ENCODE results near the gene IGFLR1. TPM values are rescaled to one million over a fixed set of nuclear protein-coding genes. Genes with fewer than 3 reads are reported as not detected.

IGFLR1 gene
- total RNA-seq, 1 donor from 2014 or later, result 17.1 TPM

DNA sequence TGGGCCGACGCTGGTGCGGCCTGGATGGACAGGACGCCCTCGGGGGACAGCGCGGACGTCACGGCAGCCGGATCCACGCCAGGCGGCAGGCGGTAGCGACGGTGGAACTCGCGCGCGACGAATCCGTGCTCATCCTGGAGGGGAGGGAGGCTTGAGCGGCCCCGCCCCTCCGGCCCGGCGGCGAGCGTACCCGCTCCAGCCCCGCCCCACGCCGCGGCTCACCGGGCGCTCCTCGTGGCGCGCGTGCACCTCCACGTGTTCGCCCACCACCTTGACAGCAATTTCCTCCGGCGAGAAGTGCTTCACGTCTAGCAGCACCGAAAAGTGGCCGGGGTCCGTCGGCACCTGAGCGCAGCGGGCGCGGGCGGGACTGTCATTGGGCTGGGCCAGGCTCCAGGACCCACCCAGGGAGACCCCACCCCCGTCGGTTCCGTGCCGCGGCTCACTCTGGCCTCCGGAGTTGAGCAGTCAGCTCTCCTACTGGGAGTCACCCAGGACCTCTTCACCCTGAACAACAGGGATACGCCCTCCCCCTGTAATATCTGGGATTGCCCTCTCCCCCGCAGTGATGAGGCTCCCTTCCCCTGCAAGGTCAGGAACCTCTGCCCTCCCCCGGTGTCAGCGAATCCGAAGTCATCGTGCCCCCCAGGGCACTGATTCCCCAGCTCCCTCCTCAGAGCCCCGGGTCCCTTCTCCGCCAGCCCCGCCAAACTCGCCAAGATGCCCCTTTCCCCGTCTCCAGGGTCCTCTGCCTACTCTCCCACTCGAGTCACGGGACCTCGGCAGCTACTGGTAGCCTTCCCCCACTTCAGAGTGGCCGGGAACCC, 13.5 kb upstream of the IGFLR1 start:
- H3K27ac ChIP-seq, result peak overlapping the region; percentile 99
- peaks cover 32% of the 10 kb centered on the region for H3K4me1 ChIP-seq

DNA sequence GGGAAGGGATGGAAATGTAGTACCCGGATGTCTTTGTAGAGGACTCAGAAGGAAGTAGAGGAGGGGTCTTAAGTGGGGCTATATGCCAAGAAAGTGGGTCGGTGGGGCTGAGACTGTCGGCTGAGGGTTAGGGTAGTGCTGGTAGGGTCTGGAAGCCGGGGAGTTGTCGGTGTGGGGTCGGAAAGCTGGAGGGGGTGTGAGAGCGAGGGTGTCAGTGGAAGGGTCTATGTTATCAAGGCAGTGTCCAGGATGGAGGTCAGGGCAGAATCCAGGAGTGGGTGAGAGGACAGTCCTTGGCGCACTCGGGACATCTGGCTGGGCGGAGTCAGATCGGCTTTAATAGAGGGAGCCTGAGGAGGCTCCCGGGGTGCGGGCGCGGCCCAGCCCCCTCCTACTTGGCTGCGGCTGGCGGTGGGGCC, 12.9 kb upstream of the IGFLR1 start:
- DNase-seq (no peak), ATAC-seq (peak in 1 of 2 donors; percentile 2)
- no peaks in the 10 kb centered on the region for H3K9me3 ChIP-seq
- peak overlapping the region; percentile 99 for H3K4me3 ChIP-seq
- intact Hi-C loops (cut with DNase I), result no loop called here
- H3K27ac ChIP-seq, result peak overlapping the region; percentile 53
- H3K27me3 ChIP-seq (ENCODE audit: low read depth), result no peaks in the 10 kb centered on the region
- peaks cover 32% of the 10 kb centered on the region for H3K4me1 ChIP-seq
- peaks cover 36% of the 10 kb centered on the region for H3K36me3 ChIP-seq
- TF ChIP-seq, protein P1, sequence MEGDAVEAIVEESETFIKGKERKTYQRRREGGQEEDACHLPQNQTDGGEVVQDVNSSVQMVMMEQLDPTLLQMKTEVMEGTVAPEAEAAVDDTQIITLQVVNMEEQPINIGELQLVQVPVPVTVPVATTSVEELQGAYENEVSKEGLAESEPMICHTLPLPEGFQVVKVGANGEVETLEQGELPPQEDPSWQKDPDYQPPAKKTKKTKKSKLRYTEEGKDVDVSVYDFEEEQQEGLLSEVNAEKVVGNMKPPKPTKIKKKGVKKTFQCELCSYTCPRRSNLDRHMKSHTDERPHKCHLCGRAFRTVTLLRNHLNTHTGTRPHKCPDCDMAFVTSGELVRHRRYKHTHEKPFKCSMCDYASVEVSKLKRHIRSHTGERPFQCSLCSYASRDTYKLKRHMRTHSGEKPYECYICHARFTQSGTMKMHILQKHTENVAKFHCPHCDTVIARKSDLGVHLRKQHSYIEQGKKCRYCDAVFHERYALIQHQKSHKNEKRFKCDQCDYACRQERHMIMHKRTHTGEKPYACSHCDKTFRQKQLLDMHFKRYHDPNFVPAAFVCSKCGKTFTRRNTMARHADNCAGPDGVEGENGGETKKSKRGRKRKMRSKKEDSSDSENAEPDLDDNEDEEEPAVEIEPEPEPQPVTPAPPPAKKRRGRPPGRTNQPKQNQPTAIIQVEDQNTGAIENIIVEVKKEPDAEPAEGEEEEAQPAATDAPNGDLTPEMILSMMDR (IDR thresholded peaks at IDR 0.05), result no peak

More for the DNA sequence above, 13.5 kb upstream of the IGFLR1 start:
- H3K36me3 ChIP-seq, result peaks cover 37% of the 10 kb centered on the region
- no peak for DNase-seq
- intact Hi-C loops (cut with DNase I), result no loop called here
- no peaks in the 10 kb centered on the region for H3K9me3 ChIP-seq
- TF ChIP-seq, protein P1 (IDR thresholded peaks at IDR 0.05), result no peak
- H3K4me3 ChIP-seq, result peak overlapping the region; percentile 99
- peak; percentile 3 to 5 for ATAC-seq
- no peaks in the 10 kb centered on the region for H3K27me3 ChIP-seq (ENCODE audit: low read depth)

DNA sequence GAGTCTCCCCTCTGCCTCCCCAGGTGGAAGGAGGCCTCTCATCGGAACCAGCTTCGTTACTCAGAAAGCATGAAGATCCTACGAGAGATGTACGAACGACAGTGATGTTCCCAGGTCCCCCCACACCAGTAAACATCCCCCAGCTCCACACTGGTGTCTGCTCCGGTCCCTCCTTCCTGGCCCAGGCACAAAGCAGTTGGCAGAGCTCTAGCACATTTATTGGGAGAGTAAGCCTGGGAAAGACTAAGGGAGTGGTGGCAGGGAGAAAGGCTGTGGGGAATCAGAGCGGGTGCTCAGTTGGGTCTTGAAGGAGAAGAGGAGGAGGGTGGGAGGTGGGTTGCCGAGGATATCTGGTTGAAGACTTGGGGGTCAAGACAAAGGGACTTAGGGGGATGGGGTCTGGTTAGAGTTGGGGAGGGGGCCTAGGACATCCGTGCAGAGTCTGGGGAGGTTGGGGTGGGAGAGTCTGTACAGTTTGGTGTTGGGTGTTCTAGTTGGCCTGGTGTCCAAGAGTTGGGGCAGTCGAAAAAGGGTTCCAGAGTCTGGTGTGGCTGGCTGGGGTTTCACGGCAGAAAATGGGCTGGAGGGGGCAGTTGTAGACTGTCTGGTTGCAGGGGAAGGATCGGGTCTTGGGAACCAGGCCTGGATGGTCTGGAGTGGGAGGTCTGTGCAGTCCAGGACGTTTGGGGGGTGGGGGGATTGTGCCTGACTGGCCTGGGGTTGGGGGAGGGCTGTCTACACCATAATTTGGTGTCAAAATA, 12.3 kb upstream of the IGFLR1 start:
- H3K36me3 ChIP-seq, result peaks cover 36% of the 10 kb centered on the region
- TF ChIP-seq, protein P1 (IDR thresholded peaks at IDR 0.05), result no peak
- H3K27ac ChIP-seq, result peak overlapping the region; percentile 53
- no peak for ATAC-seq
- no peak overlapping the region for H3K4me3 ChIP-seq
- intact Hi-C loops (cut with DNase I), result no loop called here
- DNase-seq, result no peak
- H3K4me1 ChIP-seq, result peaks cover 33% of the 10 kb centered on the region
- H3K9me3 ChIP-seq, result no peaks in the 10 kb centered on the region
- no peaks in the 10 kb centered on the region for H3K27me3 ChIP-seq (ENCODE audit: low read depth)

DNA sequence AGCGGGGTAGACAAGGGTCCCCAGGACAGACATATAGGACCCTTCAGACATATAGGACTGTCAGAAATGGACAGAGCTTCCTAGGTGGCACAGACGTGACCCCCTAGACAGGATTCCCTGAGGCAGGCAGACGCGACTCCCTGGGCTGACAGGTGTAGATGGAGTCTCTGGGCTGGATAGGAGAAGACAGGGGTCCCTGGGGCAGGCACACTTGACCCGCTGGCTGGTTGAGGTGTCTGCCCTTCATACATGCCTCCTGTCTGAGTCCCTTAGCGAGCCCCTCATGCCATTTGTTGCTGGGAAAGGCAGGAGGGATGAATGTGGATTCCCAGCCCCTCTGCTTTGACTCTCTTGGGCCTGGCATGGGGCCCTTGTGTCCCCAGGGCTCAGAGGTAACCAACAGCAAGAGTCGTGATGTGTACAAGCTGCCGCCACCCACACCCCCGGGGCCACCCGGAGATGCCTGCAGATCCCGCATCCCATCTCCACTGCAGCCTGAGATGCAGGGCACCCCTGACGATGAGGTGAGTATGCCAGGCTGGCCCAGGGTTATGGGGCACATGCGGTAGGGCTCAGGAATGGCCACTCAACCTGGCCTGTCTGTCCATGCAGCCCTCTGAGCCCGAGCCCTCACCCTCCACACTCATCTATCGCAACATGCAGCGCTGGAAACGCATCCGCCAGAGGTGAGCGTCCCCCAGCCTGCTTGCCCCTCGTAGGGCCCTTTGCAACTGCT, 11.6 kb upstream of the IGFLR1 start:
- no peaks in the 10 kb centered on the region for H3K9me3 ChIP-seq
- H3K36me3 ChIP-seq, result peaks cover 36% of the 10 kb centered on the region
- H3K4me3 ChIP-seq, result no peak overlapping the region
- H3K27me3 ChIP-seq (ENCODE audit: low read depth), result no peaks in the 10 kb centered on the region
- H3K27ac ChIP-seq, result no peak overlapping the region
- intact Hi-C loops (cut with DNase I), result no loop called here
- DNase-seq (no peak), ATAC-seq (no peak)
- TF ChIP-seq, protein P1 (IDR thresholded peaks at IDR 0.05), result no peak
- peaks cover 33% of the 10 kb centered on the region for H3K4me1 ChIP-seq

DNA sequence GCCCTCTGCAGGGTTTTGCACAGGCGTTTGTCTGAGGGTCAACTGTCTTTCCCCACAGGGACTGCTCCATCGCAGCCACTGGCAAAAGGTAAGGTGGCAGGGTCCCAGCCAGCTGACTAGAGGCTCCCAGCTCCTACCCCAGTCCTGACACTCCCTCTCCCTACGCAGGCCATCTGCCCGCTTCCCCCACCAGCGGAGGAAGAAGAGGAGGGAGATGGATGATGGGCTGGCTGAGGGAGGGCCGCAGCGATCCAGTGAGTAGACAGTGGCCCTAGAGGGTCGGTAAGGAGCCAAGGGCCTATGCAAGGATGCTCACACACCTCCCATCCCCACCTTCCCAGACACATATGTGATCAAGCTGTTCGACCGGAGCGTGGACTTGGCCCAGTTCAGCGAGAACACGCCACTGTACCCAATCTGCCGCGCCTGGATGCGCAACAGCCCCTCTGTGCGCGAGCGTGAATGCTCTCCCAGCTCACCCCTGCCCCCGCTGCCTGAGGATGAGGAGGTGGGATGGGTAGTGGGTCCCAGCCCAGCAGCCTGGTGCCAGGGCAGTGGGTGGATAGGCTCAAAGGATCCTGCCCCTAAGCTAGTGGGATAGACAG, 10.6 kb upstream of the IGFLR1 start:
- Histone ChIP-seq H3K4me3 (no peak overlapping the region), H3K36me3 (peaks cover 36% of the 10 kb centered on the region), H3K27ac (no peak overlapping the region), H3K27me3 (ENCODE audit: low read depth) (no peaks in the 10 kb centered on the region), H3K9me3 (no peaks in the 10 kb centered on the region), H3K4me1 (peaks cover 32% of the 10 kb centered on the region)
- no peak for DNase-seq
- ATAC-seq, result no peak
- TF ChIP-seq, protein P1 (IDR thresholded peaks at IDR 0.05), result no peak
- intact Hi-C loops (cut with DNase I), result no loop called here
